Type B pancreatic cell (in vitro differentiated cells): ENCODE data around the gene PLK5. TPM values are rescaled to one million over a fixed set of nuclear protein-coding genes. Genes with fewer than 3 reads are reported as not detected.

Experiments
- DNase-seq: peaks from one replicate; pipeline ENCODE4 v3.0.0; 2021; ENCODE audit warnings: mixed read lengths; ENCODE audit not compliant: unreplicated experiment; ENCODE audit errors: extremely low spot score
- H3K27ac Mint-ChIP-seq: 2 replicates; pipeline ENCODE4 v1.8.0; 2021; ENCODE audit warnings: mild to moderate bottlenecking, mixed read lengths
- H3K27me3 Mint-ChIP-seq: 2 replicates; pipeline ENCODE4 v1.8.0; 2021; ENCODE audit warnings: mixed read lengths
- H3K36me3 Mint-ChIP-seq: 2 replicates; pipeline ENCODE4 v1.8.0; 2021; ENCODE audit warnings: mixed read lengths
- H3K4me1 Mint-ChIP-seq: one replicate; pipeline ENCODE4 v1.8.0; 2021; ENCODE audit warnings: mixed read lengths; ENCODE audit not compliant: unreplicated experiment
- H3K4me3 Mint-ChIP-seq: 2 replicates; pipeline ENCODE4 v1.8.0; 2021; ENCODE audit warnings: mild to moderate bottlenecking, mixed read lengths
- H3K9me3 Mint-ChIP-seq: 2 replicates; pipeline ENCODE4 v1.8.0; 2021; ENCODE audit warnings: mixed read lengths
- CTCF ChIP-seq: fragments of 200-600 bp; sonication (generic); conservative IDR thresholded peaks from 2 replicates; pipeline ENCODE4 v1.5.0; 2021; ENCODE audit warnings: antibody characterized with exemption, mild to moderate bottlenecking
- total RNA-seq: library from RNA; stranded (reverse); gene quantifications from 2 replicates; pipeline ENCODE4 v1.2.1, GENCODE V29; 2021; ENCODE audit warnings: low replicate concordance

PLK5 gene
- total RNA-seq, 1 donor from 2014 or later: 0.24 TPM

GRCh38 chr19:1481224-1481892, 42.5 kb upstream of the PLK5 start:
- H3K27ac Mint-ChIP-seq: no peak overlapping the region
- H3K4me3 Mint-ChIP-seq: no peak overlapping the region
- no peaks in the 10 kb centered on the region for H3K9me3 Mint-ChIP-seq
- no peaks in the 10 kb centered on the region for H3K27me3 Mint-ChIP-seq
- peaks cover 4% of the 10 kb centered on the region for H3K36me3 Mint-ChIP-seq
- no peak for DNase-seq
- no peak for TF ChIP-seq CTCF
- peaks cover 6% of the 10 kb centered on the region for H3K4me1 Mint-ChIP-seq

GRCh38 chr19:1481893-1482360, 42.0 kb upstream of the PLK5 start:
- H3K27me3 Mint-ChIP-seq: no peaks in the 10 kb centered on the region
- no peak for TF ChIP-seq CTCF

GRCh38 chr19:1482361-1483130, 41.3 kb upstream of the PLK5 start:
- Mint-ChIP-seq H3K27me3 (no peaks in the 10 kb centered on the region), H3K4me3 (peak overlapping the region; percentile 47), H3K36me3 (peaks cover 4% of the 10 kb centered on the region), H3K27ac (no peak overlapping the region), H3K9me3 (no peaks in the 10 kb centered on the region), H3K4me1 (peaks cover 6% of the 10 kb centered on the region)
- DNase-seq: no peak
- no peak for TF ChIP-seq CTCF

More at GRCh38 chr19:1481893-1482360, 42.0 kb upstream of the PLK5 start:
- Mint-ChIP-seq H3K4me1 (peaks cover 6% of the 10 kb centered on the region), H3K4me3 (no peak overlapping the region), H3K27ac (no peak overlapping the region), H3K36me3 (peaks cover 4% of the 10 kb centered on the region), H3K9me3 (no peaks in the 10 kb centered on the region)
- DNase-seq: peak; percentile 70

GRCh38 chr19:1483131-1483978, 40.5 kb upstream of the PLK5 start:
- H3K4me1 Mint-ChIP-seq: peaks cover 6% of the 10 kb centered on the region
- no peaks in the 10 kb centered on the region for H3K27me3 Mint-ChIP-seq
- no peak overlapping the region for H3K4me3 Mint-ChIP-seq
- no peaks in the 10 kb centered on the region for H3K9me3 Mint-ChIP-seq
- DNase-seq: no peak
- peaks cover 4% of the 10 kb centered on the region for H3K36me3 Mint-ChIP-seq
- no peak overlapping the region for H3K27ac Mint-ChIP-seq
- no peak for TF ChIP-seq CTCF

GRCh38 chr19:1483979-1484428, 39.9 kb upstream of the PLK5 start:
- no peak for TF ChIP-seq CTCF
- Mint-ChIP-seq H3K4me3 (no peak overlapping the region), H3K4me1 (peaks cover 4% of the 10 kb centered on the region), H3K36me3 (peaks cover 3% of the 10 kb centered on the region), H3K27me3 (no peaks in the 10 kb centered on the region), H3K9me3 (no peaks in the 10 kb centered on the region), H3K27ac (no peak overlapping the region)
- DNase-seq: no peak
